Endothelial cell of umbilical vein (primary cell): Measurements from ENCODE around the gene RNU6-9.

ENCODE experiments used
- FOS ChIP-seq: IDR thresholded peaks from 2 replicates; pipeline ENCODE4 v1.6.1; 2011; ENCODE audit warnings: mild to moderate bottlenecking, low read length, moderate library complexity, borderline replicate concordance; ENCODE audit not compliant: insufficient read depth
- JUN ChIP-seq: IDR thresholded peaks from 2 replicates; pipeline ENCODE4 v1.6.1; 2011; ENCODE audit warnings: borderline replicate concordance, low read depth; ENCODE audit not compliant: insufficient read length, insufficient read depth
- MYC ChIP-seq: IDR thresholded peaks from one replicate; pipeline ENCODE4 v1.6.1; 2011; ENCODE audit warnings: mild to moderate bottlenecking, low read depth, low read length
- POLR2A ChIP-seq: IDR thresholded peaks from 2 replicates; pipeline ENCODE4 v1.6.1; 2012; ENCODE audit warnings: low read depth, mild to moderate bottlenecking, control low read depth, low read length
- POLR2AphosphoS5 ChIP-seq: IDR thresholded peaks from 2 replicates; pipeline ENCODE4 v1.6.1; 2012; ENCODE audit warnings: low read depth, mild to moderate bottlenecking, control low read depth, low read length, moderate library complexity; ENCODE audit not compliant: insufficient read depth
- TF ChIP-seq, protein P1 (sequence below), 2 donors: IDR thresholded peaks; 1 replicate in 1 of 2; 2 replicates in 1 of 2; pipeline ENCODE4 v1.5.1; 2011; ENCODE audit warnings: low read length in 2 of 2, mild to moderate bottlenecking in 2 of 2, moderate library complexity in 2 of 2, control low read depth in 1 of 2, inconsistent platforms in 1 of 2, low read depth in 1 of 2; ENCODE audit not compliant: insufficient read depth in 1 of 2; ENCODE audit errors: extremely low read depth in 1 of 2
- TF ChIP-seq, protein P2 (sequence below): IDR thresholded peaks from 2 replicates; pipeline ENCODE4 v1.6.1; 2011; ENCODE audit not compliant: insufficient read depth, insufficient read length

DNA sequence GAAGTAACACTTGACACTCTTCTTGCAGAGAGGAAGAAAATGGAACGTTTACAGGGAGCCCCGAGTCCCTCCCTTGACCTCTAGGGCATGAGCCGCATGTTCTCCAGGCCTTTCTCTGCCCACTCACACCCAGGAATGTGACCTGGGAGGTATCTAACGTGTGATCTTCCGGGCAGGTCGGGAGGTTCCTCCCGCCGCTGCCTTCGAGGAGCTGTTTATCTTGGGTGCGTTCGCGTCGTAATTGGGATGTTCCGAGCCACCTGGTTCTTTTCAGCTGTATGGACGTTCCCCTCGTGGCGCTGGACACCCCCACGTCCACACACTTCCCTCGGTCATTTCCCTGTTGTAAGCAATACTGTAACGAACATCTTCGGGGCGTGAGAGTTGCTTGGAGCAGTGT lies 46.2 kb downstream of the RNU6-9 start:
- TF ChIP-seq, protein P1, sequence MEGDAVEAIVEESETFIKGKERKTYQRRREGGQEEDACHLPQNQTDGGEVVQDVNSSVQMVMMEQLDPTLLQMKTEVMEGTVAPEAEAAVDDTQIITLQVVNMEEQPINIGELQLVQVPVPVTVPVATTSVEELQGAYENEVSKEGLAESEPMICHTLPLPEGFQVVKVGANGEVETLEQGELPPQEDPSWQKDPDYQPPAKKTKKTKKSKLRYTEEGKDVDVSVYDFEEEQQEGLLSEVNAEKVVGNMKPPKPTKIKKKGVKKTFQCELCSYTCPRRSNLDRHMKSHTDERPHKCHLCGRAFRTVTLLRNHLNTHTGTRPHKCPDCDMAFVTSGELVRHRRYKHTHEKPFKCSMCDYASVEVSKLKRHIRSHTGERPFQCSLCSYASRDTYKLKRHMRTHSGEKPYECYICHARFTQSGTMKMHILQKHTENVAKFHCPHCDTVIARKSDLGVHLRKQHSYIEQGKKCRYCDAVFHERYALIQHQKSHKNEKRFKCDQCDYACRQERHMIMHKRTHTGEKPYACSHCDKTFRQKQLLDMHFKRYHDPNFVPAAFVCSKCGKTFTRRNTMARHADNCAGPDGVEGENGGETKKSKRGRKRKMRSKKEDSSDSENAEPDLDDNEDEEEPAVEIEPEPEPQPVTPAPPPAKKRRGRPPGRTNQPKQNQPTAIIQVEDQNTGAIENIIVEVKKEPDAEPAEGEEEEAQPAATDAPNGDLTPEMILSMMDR (IDR thresholded peaks at IDR 0.05; ENCODE audit: extremely low read depth in 1 of 2, insufficient read depth in 1 of 2, low read depth in 1 of 2, low read length in 2 of 2): no peak
- TF ChIP-seq POLR2A: no peak
- no peak for TF ChIP-seq POLR2AphosphoS5
- no peak for TF ChIP-seq FOS
- TF ChIP-seq, protein P2, sequence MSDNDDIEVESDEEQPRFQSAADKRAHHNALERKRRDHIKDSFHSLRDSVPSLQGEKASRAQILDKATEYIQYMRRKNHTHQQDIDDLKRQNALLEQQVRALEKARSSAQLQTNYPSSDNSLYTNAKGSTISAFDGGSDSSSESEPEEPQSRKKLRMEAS: no peak
- TF ChIP-seq JUN: no peak
- no peak for TF ChIP-seq MYC
